GM19324 (cell line): ENCODE data around the gene SMIM38.

ENCODE experiments used
- ATAC-seq: cut with Tn5 transposase; IDR thresholded peaks from one replicate; pipeline ENCODE4 v1.9.1; 2021; ENCODE audit warnings: mild to moderate bottlenecking, moderate library complexity; ENCODE audit not compliant: unreplicated experiment, low FRiP score

The SMIM38 gene

DNA sequence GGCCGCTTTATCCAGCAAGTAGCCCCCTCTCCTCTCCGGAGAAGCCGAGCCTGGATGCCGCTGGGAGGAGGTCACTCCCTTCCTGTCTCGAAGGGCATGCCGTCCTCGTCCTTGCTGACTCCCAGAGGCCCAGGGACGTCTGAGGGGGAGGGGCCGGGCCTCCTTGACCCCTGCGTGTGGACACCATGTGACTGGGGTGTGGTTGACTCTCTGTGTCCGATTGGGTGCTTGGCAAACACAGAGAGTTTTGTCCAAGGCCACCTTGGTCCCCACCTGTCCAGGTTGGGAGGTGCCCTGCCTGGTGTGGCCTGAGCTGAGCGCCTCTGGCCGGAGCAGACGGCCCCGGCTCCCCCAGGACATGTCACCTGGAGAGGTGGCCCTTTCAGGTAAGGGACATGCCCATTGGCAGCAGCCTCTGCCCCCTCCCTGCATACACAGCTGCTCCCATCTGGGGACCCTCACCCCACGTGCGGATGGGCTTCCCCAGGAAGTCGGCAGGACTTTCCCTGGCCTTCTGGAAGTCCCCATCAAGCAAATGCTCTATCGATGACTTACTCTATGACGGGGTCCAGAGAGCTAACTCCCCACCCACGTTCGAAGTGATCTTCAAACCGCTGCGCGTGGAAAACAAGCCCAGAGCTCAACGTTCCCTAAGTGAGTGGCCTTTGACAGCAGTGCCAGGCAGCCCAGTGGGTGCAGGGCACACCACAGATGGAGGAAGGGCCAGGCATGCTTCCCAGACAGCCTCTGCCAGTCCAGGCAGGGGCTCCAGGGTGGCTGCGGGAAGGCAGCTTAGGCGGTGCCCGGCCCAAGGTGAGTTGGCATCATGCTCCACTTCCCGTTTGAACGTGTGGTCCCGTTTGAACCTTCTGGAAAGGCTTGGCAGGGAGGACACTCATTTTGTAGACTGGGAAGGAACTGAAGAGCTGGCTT, at the start of gene SMIM38:
Gene SMIM38, plus strand, starts transcription at position 634 of the 933 bp plus-strand sequence. CDS start 1,912 bp downstream, outside the sequence.
- ATAC-seq: no peak

DNA sequence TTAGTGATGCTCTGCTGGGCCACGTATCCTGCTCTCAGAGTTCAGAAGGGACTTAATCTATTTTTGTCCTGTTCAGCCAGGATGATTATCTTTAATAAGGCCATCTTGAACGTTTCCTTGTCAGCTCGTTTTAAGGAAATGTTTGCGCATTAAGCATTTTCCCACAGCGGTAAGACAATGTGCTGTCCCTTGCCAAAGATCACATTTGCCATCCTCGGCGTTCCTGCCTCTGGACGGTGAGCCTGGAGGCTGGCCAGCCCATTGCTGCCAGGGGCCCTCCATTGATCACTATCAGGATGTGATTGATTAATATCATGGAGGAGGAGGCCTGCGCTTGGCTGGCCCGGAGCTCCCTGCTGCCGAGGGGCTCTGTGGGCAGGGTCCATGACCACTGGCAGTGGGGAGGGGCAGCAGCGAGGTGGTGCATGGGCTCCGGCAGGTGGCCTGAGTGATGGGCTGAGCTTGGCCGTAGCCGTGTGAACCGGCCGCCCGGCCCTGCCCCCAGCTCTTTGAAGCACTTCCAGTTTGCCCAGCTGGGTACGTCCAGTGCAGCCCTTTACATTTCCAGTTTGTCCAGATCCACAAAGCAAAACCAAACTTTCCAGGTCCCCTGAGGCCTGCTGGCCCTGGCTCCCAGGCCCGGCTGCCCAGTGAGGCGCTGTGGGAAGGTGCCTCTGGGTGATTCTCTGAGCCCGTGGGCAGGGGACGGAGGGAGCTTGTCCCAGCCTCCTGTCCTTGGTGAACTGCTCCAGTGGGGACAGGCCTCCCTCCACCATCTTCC, 49.5 kb upstream of the SMIM38 start:
- no peak for ATAC-seq

DNA sequence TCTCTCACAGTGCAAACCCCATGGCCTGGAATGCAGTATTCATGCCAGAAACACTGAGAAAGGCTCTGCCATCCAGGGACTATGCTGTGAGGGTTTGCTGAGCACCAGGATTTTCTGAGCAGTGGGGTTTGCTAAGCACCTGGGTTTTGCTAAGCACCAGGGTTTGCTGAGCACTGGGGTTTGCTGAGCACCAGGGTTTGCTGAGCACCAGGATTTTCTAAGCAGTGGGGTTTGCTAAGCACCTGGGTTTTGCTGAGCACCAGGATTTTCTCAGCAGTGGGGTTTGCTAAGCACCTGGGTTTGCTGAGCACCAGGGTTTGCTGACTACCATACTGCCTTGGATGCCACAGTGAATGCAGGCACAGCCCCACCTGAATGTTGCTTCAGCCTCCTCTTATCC, 48.3 kb upstream of the SMIM38 start:
- ATAC-seq: no peak

DNA sequence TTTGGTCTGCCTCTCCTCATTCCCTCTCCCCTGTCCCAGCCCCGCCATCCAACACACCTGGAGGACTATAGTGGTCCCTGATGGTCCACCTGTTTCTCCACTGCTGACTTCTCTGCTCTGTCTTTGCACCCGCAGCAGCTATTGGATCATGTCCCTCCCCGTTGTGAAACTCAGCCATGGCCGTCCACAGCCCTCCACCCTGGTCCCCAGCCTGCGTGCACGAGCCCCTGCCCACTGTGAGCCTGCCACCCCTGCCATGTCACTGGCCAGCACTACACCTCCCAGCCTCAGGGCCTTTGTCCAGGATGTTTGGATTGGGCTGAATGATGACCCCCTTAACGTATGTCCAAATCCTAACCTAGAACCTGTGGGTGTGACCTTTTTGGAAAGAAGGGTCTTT, 47.7 kb upstream of the SMIM38 start:
- no peak for ATAC-seq

DNA sequence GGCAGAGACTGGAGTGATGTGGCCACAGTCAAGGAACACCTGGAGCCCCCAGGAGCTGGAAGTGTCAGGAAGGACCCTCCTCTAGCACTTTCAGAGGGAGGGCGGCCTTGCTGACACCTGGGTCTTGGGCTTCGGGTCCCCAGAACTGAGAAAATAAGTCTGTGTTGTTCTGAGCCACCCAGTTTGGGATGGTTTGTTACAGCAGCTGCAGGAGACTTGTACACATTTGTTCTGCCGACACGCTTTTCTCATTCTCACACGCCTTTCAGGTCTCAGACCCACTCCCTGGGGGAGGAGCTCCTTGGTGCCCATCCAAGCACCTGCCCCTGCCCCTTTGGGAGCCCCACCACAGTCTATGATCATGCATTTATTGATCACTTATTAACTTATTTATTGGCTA, 47.2 kb upstream of the SMIM38 start:
- no peak for ATAC-seq

DNA sequence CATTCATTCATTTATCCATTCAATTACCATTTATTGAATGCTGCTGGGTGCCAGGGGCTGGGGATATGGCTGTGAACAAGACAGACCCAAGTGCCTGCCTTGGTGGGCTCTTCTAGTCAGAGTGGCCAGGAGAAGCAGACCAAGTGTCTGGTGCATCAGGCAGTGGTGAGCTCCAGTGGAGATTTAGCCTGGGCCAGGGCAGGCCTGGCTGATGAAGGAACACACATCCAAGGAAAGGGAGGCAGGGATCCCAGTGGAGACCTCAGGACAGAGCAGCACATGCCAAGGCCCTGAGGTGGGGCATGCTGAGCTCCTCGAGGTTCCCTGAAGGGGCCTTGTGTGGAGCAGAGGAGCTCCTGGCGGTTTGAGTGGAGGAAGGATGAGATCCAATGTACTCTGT, 46.6 kb upstream of the SMIM38 start:
- no peak for ATAC-seq

DNA sequence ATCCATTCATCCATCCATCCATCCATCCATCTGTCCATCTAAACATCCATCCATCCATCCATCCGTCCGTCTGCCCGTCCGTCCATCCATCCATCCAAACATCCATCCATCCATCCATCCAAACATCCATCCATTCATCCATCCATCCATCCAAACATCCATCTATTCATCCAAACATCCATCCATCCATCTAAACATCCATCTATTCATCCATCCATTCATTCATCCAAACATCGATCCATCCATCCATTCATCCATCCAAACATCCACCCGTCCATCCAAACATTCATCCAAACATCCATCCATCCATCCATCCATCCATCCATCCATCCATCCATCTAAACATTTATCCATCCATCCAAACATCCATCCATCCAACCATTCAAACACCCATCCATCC, 45.3 kb upstream of the SMIM38 start:
- no peak for ATAC-seq

DNA sequence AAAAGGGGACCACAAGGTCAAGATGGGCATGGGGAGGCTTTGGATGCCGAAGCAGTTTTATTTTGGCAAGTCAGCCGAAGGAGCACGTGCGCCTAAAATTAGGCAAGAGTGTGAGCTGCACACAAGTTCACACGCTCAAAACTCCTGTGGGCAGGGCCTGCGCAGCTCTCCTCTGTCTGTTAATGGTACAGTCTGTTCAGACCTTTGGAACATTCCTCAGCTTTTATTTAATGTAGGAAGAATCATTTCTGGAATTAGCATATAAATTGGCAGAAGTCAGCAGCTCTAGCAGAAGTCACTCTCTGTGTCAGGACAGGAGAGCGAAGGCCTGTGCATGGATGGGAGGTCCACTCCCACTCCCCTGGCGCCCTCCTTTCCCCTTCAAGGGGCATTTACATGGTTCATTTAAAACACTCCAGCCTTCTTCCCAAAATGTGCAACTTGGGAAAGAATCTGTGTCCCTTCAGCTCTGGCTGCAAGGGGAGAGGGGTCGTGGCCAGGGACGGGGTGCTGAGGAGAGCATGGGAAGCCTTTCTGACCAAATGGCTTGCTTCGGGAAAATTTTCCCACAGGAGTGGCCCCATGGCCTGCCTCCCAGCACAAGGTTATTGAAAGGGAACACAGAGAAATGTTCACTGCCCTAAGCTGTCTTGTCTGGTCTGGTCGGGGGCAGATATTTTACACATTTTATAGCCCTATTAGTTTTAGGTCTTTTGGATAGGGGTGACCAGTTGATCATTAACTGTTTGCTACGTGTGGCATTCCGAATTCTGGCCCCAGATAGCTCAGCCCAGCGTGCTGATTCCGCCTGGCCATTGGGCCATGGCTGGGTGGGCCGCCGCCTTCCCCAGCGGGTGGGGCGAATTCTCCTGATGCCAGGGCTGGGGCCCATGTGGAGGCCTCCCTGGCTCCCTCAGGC, 43.9 kb upstream of the SMIM38 start:
- ATAC-seq: no peak

DNA sequence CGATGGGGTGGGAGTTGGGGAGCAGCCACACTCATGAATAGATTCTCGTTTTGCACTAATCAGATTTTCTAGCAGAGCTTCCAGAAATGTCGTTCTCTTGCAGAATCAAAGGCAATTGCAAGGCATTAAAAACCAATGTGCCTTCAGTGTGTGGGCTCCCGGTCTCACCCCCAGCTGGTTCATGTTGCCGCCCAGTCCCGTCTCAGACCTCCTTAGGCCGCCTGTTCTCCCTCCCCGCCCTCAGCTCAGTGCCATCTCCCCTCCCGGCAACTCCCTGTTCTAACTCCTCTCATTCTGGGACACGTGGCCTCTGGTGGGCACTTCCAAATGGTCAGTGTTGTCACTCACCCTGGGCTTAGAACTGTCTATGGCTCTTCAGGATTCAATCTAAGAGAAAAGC, 42.5 kb upstream of the SMIM38 start:
- no peak for ATAC-seq

DNA sequence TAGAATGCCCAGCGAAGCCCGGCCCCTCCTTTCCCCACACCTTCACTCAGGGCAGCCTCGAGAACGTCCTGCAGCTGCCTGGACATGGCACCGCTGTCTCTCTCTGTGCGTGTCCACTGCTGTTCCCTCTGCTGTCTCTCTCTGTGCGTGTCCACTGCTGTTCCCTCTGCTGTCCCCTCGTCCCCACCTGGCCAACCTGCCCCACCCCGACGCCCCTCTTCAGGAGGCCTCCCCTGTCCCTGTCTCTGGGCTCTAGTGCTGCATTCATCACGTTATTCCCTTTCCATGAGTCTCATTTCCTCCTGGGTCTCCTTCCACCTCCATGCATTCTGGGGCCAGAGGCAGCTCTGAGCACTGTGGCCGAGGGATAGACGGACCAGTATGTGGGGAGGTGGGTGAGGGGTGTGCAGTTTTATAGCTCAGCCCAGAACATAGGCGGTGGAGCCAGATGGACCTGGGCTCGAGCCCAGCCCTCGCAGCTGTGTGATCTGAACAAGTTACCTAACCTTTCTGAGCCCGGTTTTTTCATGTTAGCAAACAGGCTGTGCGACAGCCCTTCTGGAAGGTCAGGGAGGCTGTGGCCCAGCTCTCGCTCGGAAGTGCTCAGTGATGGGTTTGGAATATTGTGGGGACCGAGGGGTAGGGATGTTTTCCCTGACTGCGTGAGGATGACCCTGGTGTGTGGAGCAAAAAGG, 41.9 kb upstream of the SMIM38 start:
- ATAC-seq: no peak

DNA sequence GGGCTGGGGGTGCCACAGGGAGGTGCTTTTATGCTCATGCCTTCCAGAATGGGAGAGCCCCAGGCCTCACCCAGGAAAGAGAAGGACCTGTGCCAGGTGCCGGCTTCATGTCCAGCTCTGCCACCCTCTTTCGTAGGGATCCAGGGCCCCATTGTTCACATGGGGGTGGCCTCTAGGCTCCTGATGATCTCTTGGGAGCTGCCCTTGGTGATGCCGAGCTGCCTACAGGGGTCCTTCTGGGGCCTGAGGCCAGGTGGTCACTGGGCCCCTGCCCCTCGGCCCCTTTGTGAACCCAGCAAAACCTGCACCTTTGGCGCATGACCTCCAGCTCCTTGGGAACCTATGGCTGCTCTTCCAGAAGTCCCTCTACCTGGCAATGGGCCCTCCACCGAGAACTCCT, 41.4 kb upstream of the SMIM38 start:
- ATAC-seq: no peak

DNA sequence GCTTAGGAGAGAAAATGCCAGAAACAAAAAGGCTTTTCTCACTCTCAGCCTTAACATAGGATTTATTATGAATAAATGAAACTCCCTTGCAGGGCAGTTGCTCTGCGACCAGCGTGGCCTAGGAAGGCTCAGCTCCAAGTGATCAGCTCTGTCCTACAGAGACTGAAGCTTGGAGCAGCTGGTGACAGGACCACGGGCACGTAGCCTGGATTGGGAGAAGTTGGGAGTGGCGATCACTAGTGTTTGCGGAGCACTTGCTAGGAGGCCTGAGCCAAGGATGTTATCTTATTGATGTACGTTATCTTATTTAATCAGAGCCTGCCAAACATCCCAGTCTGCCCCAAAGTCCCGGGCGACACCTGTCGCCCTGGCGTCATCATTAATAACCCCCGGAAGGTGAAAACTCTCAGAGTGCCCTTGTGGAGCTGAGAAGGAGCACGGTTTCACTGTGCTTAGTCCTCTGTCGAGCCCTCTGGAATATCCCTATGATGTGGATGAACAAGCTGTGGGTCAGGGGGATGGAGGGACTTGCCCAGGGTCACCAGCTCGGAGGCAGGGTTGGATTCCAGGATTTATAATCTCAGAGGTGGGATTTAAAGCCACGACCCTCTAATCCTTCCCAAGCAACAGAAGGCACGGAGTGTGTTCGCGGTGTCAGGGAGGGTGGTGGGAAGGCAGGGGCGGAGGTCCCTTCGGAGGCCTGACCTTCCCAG, 40.8 kb upstream of the SMIM38 start:
- ATAC-seq: no peak

DNA sequence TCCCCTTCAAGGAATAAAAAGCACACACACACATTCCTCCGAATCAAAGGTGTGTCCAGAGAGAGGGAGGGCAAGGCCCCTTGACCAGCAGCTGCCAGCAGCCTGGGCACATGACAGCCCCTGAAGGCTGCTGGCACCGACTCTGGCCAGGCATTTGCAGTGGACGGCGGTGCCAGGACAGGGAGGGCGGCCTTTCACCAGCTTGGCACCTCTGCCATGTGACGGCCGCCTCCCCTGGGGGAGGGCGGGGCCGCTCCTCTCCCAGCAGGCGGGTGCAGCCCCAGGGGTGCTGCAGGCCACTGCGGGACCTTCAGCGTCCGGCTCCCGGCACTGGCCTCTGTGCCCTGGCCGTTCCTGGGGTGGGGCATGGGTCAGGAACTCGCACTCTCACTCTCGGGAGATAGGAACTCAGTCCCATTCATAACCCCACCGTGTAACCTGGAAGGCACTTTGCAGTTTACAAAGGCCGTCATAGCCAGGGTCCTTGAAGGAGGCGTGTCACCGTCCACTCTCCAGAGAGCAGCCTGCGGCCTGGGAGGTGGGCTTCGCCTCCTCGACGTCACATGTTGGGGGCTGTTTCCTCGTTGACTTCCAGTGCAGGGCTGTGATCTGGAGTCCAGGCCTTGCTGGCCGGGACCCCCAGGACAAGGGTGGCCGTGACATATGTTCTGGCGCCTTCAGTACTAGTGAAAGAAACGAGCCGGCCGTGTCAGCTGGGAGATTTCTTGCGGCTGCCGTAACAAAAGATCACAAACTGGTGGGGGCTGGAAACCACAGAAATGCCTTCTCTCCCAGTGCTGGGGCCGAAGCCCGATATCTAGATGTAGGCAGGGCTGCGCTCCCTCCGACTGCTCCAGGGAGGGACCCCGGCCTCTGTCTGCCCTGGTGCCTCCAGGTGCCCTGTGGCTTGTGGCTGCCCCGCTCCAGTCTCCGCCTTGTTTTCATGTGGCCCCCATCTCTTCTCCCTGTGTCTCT, 39.9 kb upstream of the SMIM38 start:
- ATAC-seq: no peak

DNA sequence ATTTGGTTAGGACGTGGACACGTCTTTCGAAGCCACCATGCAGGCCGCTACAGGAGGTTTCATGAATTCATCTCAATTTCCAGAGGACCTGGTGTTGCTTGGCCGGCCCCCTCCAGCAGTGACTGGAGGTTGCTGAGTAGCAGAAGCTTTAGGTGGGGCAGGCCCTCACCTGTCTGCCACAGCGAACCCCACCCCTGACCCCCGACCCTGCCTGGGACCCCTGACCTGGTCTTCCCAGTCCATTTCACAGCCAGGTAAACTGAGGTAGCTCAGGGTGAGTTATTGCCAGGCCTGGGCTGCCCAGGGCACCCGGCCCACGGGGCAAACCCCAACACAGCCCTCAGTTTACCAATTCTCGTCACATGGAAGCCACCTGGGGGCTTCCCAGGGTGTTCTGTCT, 39.1 kb upstream of the SMIM38 start:
- ATAC-seq: no peak

DNA sequence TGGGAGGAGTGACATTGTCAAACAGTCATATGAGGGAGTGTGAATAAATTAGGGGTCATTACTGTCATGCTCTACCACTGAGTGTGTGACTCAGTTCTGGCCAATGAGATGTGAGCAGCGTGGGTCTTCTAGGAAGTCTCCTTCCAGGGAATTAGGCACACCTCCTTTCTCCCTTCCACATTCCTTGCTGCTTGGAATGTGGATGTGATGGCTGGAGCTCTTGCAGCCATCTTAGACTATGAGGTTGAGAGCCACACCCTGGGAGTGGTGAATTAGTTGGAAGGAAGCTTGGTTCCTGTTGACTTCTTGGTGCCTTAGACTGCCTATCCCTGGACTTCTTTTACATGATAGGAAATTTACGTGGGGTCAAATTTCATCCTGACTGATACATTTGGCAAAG, 36.5 kb upstream of the SMIM38 start:
- no peak for ATAC-seq

DNA sequence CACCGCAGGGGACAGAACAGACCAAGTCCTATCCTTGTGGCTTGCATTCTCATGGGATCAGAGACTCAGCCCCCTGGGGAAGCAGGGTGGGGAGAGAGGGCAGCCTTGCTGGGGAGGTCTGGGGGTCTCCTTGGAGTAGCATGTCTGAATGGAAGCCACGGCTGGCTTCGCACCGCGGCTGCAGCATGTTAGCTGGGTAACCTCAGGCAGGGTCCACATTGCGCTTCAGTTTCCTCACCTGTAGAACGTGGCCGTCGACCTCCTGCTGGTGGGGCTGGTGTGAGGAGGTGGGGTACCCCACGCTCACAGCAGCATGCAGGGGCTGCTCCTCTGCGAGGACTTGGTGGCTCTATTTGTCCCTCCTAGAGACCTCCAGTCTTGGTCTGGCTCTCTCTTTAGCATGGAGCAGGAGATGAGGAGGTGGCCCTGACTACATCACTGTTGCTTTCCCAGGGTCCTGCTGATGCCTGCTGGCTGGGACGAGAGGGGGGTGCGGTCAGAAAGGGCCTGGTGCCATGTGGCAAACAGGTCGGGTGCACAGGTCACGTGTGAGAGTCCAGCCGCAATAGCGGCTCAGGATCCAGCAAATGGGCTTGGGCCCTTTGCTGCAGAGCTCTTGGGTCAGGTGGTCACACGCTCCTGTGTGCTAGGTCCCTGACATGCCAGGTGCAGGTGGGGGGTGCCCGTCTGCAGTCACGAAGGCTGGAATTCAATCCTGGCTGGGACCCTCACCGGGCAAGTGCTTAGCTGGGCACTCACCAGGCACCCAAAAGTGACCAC, 35.4 kb upstream of the SMIM38 start:
- ATAC-seq: no peak

DNA sequence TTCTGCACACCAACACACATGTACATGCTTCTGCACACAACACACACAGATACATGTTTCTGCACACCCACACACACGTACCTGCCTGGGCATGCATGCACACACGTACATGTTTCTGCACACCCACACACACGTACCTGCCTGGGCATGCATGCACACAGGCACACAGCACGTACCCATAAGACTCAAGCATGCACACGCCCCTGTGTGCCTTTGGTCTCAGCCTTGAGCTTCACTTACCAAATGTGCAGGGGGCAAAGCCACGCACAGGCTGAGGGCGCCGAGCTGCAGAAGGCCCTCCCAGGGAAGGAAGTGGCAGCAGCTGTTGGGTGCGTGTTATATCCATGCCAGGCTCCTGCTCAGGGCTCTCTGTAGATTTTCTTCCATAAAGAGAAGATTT, 34.7 kb upstream of the SMIM38 start:
- ATAC-seq: no peak
